HG02852 (cell line): ENCODE results near the gene PDZD11.
A peak's percentile ranks its signal among the peaks of the same experiment; 100 is the strongest.
"Not testable (repeated sequence)": the region's sequence is repeated elsewhere in the genome, so short reads cannot be mapped to it uniquely, and the experiment has no call there.

Experiments
- ATAC-seq: cut with Tn5 transposase; IDR thresholded peaks from one replicate; pipeline ENCODE4 v1.9.1; 2021; ENCODE audit warnings: mild to moderate bottlenecking, moderate library complexity; ENCODE audit not compliant: unreplicated experiment

Gene PDZD11, protein sequence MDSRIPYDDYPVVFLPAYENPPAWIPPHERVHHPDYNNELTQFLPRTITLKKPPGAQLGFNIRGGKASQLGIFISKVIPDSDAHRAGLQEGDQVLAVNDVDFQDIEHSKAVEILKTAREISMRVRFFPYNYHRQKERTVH

DNA sequence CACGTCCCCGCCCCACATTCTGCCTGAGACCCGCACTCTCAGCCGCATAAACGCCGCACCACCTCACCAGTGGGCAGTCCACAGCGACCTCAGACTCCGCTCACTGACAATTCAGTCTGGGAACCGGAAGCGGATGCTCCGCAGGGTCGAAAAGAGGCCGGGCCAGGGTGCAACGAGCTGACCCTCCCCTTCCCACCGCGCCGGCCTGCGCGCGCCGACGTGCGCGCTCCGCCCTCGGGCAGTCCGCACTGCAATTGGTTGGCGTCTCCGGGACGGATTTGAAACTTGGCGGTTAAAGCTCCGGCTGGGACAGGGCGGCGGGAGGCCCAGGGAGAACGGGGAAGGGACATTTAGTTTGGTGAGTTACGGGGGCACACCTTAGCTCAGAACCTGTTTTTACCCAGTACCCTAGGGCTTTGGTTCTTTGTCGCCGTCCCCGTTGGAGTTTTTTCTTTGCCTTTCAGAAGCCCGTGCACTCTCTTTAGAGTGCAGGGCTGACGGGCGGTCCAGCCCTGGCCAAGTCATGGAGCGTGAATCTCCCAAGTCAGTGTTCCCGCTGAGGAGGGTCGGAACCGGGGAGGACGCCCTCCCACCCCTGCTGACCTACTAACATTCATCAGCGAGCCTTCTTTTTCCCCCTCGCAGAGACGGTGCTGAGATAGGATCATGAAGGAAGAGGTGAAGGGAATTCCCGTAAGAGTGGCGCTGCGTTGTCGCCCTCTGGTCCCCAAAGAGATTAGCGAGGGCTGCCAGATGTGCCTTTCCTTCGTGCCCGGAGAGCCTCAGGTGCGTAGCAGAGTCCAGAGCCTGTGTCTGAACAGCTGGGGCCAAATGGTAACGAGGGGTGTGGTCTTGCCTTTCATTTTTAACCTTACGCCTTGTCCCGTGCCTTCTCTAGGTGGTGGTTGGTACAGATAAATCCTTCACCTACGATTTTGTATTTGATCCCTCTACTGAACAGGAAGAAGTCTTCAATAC is at the start of gene PDZD11, which contains the start of gene KIF4A:
Gene PDZD11, minus strand, starts transcription at position 135 of the 978 bp plus-strand sequence. CDS start 586 bp downstream, outside the sequence.
Gene KIF4A, plus strand, starts transcription at position 312 of the 978 bp plus-strand sequence. Its CDS starts 355 bp downstream, at position 667.
- ATAC-seq: peak; percentile 95

DNA sequence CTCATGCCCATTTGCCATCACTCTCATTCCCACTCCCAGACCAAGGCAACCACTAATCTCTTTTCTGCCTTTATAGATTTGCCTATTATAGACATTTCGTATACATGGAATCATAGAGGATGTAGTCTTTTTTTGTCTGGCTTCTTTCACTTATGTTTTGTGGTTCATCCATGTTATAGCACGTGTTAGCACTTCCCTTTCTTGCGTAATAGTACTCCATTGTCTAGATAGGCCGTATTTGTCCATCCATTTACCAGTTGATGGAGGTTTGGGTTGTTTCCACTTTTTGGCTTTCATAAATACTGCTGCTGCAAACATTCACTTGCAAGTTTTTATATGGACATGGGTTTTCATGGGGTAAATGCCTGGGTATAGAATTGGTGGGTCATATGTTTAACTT is 48.6 kb upstream of the PDZD11 start:
- no peak for ATAC-seq

DNA sequence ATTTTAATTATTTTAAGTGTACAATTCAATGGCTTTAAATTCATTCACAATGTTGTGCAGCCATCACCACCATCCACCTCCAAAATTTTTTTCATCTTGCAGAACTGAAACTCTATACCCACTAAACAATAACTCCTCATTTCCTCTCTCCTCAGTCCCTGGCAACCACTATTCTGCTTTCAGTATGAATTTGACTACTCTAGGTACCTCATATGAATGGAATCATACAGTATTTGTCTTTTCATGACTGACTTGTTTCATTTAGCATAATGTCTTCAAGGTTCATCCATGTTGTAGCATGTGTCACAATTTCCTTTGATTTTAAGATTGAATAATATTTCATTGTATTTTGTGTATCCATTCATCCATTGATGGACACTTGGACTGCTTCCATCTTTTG is 47.0 kb upstream of the PDZD11 start:
- ATAC-seq: peak; percentile 100

DNA sequence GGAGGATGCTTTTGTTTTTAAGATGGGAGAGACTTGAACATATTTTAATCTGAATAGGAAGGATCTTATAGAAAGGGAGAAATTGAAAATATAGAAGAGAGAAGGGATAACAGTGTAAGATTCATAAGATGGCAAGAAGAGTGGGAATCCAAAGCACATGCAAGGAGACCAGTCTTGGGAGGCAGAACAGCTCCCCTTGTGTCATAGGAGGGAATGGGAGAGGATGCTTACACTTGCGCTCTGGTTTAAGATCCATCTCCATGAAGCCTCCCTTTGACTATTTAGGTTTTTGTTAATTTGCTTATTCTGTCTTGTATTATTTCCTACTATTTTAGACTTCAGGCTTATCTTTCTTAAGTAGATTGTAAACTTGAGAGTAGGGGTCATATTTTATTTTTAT is 42.9 kb upstream of the PDZD11 start:
- no peak for ATAC-seq

- no peak for ATAC-seq
These were observed 41.4 kb upstream of the PDZD11 start for GRCh38 chrX:70331161-70331560.

DNA sequence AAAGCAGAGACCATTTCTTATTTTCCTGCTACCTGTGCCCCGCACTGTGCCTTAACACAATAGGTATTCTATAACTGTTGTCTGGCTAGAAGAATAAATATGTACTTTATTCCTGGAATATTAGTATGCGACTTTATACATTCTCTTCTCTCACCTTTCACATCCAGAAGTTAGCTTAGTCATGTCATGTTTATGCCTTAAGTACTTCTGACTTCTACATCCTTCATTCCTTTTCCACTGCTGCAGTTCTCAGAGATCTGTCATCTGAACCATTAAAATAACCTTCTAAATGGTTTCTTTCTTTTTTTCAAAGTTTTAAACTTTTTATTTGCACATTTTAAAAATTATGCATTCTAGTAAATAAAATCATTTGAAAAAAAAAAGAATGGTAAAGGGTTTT is 34.6 kb upstream of the PDZD11 start:
- no peak for ATAC-seq

- ATAC-seq: not testable (repeated sequence)
These were observed 33.9 kb upstream of the PDZD11 start for GRCh38 chrX:70323628-70324027.

GRCh38 chrX:70322784-70323183 is 33.1 kb upstream of the PDZD11 start:
- no peak for ATAC-seq

DNA sequence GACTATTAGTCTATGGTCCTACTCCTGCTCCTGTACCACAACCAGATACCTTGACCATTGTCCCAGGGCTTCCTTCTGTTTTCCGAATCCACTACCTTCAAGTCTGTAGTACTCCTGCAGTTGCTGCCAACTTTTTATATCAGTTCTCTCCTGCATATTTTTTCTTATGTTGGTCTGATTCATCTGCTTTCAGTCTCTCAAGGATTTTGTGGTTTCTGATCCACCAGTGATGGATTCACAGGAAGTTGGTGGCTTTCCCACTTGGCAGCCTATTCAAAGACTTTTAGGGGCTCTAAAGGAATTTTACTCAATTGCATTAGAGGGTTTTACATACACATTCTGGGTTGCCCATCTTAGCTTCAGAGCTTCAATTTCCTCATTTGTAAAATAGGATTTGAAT is 23.8 kb upstream of the PDZD11 start:
- no peak for ATAC-seq

- no peak for ATAC-seq
These were observed 12.0 kb upstream of the PDZD11 start for GRCh38 chrX:70301716-70302115.

DNA sequence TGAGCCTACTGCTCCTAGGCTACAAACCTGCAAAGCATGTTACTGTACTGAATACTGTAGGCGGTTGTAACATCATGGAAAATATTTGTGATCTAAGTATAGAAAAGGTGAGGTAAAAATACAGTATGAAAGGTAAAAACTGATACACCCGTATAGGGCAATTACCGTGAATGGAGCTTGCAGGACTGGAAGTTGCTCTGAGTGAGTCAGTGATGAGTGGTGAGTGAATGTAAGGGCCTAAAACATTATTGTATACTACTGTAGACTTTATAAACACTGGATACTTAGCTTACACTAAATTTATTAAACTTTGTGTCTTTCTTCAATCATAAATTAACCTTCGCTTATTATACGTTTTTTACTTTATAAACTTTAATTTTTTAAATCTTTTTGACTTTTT is 3.9 kb upstream of the PDZD11 start:
- no peak for ATAC-seq

DNA sequence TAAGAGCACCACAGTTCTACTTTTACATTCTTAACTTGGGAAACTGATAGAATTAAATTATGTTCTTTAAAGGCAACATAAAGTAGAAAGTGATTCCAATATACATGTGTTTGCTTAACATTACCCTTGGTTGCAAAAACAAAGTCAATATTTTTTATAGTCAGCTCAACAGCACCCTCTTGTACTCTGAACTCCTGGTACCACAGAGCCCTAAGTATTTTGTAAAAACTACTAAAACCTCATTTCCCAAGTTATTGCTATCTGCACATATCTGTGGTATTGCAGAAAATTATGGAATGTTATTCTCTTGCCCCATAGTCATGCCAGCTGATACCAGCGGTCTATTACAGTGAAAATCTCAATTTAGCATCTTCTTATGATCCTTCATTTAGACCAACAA is 3.1 kb upstream of the PDZD11 start:
- ATAC-seq: no peak

DNA sequence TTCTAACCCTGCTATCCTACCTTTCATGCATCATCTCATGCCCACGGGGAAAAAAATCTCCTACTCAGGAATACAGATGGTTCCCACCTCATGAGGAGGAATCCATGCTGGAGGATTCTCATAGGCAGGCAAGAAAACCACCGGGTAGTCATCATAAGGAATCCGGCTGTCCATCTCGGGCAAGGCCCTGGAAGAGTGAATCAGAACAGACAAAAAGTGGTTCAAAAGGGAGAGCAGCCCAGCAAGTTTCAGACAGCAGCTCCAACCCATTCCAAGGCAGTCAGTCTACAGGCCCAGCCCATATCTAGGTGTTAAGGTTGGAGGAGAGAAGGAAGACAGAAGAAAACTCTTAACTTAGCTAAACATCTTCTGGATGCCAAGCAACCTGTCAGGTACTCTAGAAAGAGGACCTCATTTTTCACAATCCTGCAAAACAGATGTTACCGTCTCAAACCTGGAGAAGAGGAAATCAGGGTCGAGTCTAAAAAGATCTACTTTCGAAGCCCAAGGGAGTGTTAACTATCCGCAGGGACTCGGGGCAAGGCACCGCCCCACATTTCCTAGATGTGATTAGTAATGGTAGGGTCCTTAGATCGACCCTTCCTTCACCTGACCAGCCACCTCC is 447 bp downstream of the PDZD11 start:
- ATAC-seq: peak; percentile 18

DNA sequence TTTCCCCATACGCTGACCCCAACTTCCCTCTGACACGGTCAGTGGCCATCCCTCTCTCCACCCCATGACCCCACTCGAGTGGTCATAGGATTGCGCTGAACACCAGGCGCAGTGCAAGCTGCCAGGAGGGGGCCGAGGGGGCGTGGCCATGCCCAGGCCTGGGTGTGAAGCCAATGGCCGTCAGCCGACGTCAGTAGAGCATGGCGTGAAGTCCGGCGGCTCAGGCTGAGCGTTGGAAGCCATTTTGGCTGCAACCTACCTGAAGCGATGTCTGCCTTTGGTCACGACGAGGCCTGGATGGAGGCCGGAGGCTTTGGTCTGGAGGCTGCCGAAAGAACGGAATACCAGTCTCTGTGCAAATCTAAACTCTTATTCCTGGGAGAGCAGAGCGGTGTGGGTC is 7.8 kb downstream of the PDZD11 start, which contains the start of gene RAB41:
Gene RAB41, plus strand, starts transcription at position 222 of the 400 bp plus-strand sequence. Its CDS starts 46 bp downstream, at position 268.
- no peak for ATAC-seq

- ATAC-seq: no peak
These were observed 9.2 kb downstream of the PDZD11 start for GRCh38 chrX:70280573-70280972.

DNA sequence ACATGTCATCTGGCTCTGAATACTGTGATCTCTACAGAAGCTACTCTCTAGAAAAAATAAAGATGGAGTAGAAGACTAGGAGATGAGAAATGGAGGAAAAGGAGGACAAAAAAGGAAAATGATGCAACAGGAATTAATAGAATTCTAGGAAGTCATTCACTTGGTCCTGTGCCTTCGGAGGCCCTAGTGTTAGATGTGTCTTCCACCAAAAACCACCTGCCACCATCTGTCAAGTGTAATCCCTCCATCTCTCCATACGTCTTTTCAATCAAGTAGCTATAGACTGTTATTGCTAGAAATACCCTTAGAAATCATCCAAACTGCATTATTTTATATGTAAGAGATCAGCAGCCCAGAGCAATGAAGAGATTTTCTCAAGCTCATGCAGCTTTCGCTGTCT is 10.6 kb downstream of the PDZD11 start:
- no peak for ATAC-seq

GRCh38 chrX:70274029-70274428 is 15.7 kb downstream of the PDZD11 start:
- ATAC-seq: not testable (repeated sequence)

GRCh38 chrX:70268034-70268433 is 21.7 kb downstream of the PDZD11 start, which contains the start of gene ARR3:
ARR3 (plus strand) TSS chrX:70268334; CDS start chrX:70269386, 1,052 bp downstream.
- no peak for ATAC-seq

GRCh38 chrX:70264784-70265183 is 24.9 kb downstream of the PDZD11 start:
- ATAC-seq: no peak

DNA sequence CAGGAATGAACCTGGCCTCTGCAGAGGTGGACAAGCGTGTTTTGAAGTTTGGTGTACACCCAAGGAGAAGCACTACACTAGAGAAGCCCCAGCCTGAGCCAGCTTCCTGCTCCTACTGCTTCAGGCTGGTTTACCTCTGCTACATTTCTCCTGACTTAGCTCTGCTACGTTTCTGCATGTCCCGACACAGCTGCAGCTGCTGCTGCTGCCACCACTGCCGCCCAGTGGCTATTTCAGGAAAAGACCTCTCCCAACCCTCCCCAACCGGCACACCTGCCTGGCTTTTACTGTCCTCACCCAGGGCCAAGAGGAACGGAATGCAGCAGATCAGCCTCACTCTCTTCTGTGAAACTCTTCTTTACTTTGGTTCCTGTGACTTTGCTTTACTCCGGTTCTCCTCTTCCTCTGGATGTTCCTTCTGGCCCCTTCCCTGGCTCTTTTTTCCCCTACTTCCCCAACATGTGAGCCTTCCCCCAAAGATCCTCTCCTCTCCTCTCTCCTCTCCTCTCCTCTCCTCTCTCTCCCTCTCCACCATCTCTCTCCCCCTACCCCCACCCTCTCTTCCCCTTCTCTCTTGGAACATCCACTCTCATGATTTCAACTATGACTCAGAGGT is 26.7 kb downstream of the PDZD11 start:
- ATAC-seq: no peak

DNA sequence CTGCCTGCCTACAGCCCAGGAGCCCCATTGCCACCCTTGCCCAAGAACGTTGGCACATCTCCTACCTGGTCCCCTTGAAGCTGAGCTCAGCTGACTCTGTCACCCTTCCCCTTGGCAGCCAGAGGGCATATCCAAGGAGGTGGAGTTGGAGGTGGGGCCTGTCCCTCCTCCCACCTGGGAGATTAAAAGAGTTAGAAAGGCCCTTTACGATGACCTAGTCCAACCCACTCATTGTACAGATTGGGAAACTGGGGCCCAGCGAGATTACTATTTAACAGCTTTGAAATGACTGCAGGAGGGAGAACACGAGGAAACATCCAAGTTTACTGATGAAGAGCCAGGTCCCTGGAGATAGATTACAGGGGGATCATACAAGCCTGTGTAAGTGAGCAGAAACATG is 29.6 kb downstream of the PDZD11 start, which contains the start of gene P2RY4:
Gene P2RY4, minus strand, starts transcription at position 101 of the 400 bp plus-strand sequence. CDS start 580 bp downstream, outside the sequence.
- no peak for ATAC-seq
